NCI-H2029 (cell line): ENCODE measurements around the gene CAMSAP3.
A peak's percentile ranks its signal among the peaks of the same experiment; 100 is the strongest.

Experiments used
- DNase-seq: peaks from one replicate; lab custom pipeline; 2025; lab: John Stamatoyannopoulos, UW

CAMSAP3 gene

DNA sequence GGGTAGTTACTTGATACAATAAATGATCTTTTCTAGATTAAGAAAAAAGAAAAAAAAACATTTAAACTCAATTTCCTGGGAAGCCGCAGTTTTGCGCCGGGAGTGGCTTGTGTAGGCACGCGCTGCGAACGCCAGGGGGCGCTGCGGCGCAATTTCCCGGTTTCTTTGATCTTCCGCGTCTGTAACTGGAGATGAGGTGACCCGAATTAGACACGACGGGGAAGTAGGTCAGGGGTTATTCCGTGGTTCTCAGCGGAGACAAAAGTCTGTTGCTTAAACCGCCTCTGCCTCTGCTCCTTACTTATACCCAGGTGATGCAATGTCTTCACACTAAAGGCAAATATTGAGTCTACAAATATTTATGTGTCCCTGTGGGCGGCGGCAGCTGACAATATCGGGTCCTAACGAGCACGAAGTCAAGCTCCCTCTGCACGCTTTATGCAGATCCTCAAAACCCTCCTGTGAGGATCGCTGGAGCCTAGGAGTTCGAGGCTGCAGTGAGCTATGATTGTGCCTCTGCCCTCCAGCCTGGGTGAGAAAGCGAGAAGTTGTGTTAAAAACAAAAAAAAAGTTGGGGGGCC, 56.5 kb downstream of the CAMSAP3 start:
- DNase-seq: peak; percentile 92

DNA sequence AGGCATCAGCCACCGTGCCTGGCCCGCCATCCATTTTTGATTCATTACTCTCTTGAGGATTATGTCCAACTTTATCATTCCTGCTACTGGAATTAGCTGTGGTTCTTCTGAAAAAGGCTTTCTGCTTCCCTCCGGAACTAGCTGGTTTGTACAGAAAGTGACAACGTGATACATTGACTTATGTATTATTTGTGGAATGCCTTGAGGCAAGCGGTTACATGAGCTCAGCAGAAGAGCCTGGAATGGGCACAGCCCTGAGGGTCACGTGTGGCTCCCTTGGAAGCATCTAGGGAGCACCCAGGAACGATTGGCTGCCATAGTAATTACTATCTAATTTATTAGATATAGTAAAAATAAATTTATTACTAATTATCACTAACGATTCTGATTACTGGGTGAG, 58.7 kb downstream of the CAMSAP3 start:
- DNase-seq: no peak

DNA sequence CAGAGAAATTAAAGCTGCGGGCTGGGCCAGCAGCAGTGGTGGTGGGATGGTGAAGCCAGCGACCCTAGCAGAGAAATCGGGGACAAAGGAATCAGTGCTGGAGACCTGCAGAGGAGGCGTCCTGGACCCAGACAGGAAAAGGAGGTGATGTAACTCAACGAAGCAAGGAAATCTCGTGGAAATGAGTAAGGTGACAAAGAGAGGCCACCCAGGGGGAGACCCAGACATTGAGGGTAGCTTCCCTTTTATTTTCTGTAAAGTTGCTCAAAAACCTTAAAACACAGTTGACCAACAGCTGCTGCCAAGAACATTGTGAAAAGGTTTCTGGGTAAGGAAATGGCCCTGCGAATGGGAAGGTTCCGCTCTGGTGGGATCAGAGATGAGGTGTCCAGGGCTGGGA, 59.9 kb downstream of the CAMSAP3 start:
- DNase-seq: no peak

DNA sequence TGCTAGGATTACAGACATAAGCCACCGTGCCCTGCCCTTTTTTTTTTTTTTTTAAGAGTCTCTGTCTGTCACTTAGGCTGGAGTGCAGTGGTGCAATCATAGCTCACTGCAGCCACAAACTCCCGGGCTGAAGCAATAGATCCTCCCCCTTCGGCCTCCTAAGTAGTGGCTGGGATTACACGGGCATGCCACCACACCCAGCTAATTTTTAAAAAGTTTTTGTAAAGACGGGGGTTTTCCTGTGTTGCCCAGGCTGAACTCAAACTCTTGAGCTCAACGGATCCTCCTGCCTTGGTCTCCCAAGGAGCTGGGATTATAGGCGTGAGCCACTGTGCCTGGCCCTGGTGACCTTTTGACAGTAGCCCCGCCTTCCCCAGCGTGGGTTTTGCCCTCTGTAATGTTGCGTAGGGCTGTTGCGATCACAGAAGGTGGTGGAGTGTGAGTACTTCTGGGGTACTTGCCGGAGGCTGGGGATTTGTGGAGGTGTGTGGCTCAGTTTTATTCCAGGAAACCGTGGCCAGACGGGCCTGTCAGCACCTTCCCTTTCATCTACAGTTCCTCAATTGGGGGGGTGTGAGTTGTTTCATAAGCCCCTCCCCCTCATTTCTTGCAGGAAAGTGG, 61.6 kb downstream of the CAMSAP3 start:
- no peak for DNase-seq

DNA sequence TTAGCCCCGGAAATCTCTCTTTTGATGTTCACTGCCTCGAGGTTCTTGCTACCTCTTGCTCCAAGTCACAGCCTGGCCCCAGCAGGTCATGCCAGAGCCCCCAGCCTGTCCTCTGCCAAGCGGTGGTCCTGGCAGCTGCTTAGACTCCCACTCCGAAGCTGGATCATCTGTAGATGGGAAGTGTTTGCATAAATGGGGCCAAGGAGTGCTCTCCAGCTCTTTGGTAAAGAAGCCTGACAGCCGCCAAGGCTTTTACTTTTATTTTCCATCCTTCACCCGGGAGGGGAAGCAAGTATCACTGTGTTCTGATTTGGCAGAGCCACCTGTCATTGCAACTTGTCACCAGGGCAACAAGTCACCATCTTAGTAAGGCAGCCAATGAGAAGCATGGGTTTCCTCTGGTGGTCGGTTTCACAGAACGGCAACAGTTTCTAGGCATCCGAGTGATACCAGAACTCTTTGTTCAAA, 62.6 kb downstream of the CAMSAP3 start:
- DNase-seq: no peak

DNA sequence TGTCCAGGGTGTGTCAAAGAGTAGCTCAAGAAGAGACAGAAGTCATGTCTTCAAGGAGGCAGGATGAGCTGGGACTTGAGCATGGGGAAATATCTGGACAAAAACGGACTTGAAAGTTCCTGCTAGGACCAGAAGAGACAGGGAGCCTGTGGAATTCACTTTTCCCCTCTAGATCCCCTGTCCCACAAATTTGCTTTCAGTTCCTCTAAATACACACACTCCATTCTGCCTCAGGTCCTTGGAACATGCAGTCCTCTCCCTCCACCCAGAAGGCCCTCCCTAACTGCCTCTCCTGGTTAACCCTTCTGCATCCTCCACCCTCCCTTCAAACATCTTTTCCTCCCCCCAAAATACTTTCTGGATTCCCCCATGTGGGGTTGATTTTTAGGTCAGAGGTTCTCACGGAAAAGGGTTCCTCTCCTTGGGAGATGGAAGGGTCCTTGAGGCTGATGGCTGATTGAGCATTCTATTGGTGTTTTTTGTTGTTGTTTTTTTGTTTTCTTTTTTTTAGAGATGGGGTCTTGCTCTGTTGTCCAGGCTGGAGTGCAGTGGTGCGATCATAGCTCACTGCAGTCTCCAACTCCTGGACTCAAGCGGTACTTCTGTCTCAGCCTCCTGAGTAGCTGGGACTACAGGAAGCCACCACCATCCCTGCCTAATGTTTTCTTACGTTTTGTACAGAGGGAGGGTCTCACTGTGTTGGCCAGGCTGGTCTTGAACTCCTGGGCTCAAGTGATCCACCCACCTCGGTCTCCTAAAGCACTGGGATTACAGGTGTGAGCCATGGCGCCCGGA, 66.3 kb downstream of the CAMSAP3 start:
- no peak for DNase-seq

DNA sequence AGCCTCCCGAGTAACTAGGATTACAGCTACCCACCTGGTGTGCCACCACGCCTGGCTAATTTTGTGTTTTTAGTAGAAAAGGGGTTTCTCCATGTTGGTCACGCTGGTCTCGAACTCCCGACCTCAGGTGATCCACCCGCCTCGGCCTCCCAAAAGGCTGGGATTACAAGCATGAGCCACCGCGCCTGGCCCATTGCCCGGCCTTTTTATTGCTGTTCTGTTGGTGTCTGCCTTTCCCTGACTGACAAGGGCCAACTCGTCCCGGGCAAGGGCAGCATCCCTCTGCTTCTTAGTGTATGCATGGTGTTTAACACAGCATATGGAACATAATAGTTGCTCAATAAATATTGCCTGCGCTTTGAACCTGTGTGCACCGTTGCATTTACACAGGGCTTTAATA, 67.0 kb downstream of the CAMSAP3 start:
- no peak for DNase-seq

DNA sequence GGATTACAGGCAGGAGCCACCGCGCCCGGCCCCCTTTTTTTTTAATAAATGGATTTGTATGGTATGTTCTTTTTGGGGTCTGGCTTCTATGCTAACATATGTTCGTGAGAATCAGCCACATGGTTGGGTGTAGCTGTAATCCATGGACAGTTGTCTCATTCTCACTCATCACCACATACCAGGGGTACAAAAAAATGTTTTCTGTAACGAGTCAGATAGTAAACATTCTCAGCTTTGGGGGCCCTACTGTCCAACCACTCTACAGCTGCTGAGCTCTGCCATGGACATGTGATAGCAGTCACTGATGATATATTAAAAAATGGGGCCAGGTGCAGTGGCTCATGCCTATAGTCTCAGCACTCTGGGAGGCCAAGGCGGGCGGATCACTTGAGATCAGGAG, 68.0 kb downstream of the CAMSAP3 start:
- no peak for DNase-seq

DNA sequence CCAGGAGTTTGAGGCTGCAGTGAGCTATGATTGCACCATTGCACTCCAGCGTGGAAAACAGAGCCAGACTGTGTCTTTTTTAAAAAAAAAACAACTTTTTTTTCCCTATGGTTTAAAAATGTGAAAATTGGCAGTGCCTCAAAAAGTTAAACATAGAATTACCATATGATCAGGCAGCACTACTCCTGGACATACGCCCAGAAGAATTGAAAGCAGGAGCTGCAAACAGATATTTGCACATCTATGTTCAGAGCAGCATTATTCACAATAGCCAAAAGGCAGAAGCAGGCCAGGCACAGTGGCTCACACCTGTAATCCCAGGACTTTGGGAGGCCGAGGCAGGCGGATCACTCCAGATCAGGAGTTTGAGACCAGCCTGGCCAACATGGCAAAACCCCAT, 69.4 kb downstream of the CAMSAP3 start:
- no peak for DNase-seq
